Activated T-helper 1 cell treated with anti-CD3 and anti-CD28 coated beads, Interleukin-2, amount 50 U/mL, for 16 hours (primary cell): ENCODE results near the gene ARF1.

Experiments
- DNase-seq, 2 donors: peaks; one replicate each; pipeline ENCODE4 v3.0.0-alpha.2; 2020; ENCODE audit warnings: low read depth in 1 of 2, low spot score in 1 of 2

Gene ARF1

DNA sequence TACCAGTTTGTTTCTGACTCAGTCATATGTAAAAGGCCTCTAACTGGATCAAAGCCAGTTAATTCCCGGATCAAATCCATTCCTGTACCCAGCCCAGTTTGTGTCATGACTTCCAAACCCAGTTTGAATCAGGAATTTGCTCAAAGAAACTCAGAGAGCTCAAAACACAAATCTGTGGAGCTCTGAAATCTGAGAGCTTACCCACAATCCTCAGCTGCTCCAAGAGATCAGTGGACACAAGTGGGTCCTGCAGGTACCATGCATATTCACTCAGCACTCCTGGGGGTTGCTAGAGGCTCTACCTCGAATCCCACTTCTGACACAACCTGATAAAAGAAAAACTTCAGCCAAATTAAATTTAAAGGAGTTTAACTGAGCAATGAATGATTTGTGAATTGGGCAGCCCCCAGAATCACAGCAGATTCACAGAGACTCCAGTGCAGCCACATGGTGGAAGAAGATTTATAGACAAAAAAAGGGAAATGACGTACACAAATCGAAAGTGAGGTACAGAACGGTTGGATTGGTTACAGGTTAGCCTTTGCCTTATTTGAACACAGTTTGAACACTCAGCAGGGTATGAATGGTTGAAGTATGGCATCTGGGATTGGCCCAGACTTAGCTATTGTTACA lies 38.5 kb downstream of the ARF1 start:
- no peak for DNase-seq

- no peak for DNase-seq
These were observed 40.5 kb downstream of the ARF1 start for GRCh38 chr1:228122921-228123441.

DNA sequence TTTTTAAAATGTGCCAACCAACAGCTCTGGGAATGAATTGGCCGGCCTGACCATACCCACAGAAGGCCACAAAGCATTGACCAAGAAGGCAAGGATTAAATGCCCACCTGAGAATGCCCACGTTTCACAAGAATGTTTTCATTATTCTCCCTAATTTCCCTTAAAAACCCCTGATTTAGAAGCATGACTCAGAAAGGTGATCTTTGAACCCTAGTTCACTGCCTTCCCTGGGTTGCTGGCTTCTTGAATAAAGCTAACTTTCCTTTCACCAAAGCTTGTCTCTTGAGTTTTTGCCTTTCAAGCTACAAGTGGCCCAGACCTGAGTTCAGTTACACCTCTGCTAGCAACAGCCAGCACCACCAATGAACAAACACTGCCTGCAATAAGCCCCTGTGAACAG lies 41.0 kb downstream of the ARF1 start:
- no peak for DNase-seq

- no peak for DNase-seq
These were observed 42.7 kb downstream of the ARF1 start for GRCh38 chr1:228125185-228125584.

DNA sequence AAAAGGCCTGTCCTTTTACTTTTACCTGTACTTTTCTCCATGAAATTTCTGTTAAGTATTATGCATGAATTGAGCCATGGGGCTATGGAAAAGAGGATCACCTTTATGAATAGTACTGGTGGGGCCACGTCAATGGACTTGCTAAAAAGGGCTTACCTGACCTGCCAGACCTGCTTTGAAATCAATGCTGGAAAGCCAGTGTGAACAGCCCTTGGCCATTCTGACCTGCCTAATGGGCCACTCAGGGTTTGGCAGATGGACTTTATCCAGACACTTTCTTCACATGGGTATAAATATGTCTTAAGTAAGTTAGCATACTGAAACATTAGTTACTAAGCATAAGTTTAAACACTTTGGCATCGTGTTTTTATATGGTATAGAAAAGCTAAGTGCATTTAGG lies 49.3 kb downstream of the ARF1 start:
- DNase-seq, result no peak

- no peak for DNase-seq
These were observed 52.1 kb downstream of the ARF1 start for GRCh38 chr1:228134591-228134990.

- DNase-seq, result no peak
These were observed 54.4 kb downstream of the ARF1 start for GRCh38 chr1:228136901-228137300.

DNA sequence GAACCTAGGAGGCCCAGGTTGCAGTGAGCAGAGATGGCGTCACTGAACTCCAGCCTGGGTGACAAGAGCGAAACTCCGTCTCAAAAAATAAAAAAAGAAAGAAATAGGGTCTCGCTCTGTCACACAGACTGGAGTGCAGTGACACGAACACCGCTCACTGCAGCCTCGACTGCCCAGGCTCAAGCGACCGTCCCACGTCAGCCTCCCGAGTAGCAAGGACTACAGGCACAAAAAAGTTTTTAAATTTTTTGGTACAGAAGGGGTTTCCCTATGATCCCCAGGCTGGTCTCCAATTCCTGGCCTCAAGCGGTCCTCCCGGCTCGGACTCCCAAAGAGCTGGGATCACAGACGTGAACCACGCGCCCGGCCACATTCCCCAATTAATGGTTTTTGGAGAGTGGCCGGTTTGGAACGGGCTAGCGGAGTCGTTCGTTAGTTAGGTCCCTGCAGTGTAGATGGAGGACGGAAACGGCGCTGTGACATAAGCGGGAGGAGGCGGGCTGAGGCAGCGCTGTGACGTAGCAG lies 57.0 kb downstream of the ARF1 start:
- DNase-seq, result no peak

GRCh38 chr1:228139931-228140723 lies 57.6 kb downstream of the ARF1 start, which contains the start of gene GUK1:
Gene GUK1, plus strand, starts transcription at chr1:228140279. Its CDS starts 24 bp downstream, at chr1:228140303.
- peak; percentile 100 for DNase-seq

DNA sequence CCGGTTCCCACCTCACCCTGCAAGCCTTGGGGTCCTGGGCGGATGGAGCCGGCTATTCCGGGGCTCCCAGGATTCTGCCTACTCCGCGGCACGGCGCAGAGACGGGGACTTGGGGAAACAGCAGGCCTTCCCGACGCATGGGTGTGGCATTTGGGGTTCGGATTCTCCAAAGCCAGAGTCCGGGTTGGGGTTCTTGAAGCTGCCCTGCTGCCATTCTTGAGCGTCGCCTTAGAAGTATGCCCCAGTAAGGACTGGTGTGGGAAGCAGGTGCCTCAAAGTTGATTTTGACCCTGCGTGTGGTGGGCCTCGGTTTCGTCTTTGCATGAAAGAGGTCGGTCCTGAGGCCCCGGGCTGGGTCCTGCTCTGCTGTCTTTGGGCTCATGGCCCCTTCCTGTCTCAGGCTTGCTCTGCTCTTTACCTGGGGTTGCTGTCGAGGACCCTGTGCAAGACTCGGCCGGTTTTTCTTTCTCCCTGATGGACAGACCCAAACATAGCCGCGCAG lies 58.3 kb downstream of the ARF1 start:
- no peak for DNase-seq

DNA sequence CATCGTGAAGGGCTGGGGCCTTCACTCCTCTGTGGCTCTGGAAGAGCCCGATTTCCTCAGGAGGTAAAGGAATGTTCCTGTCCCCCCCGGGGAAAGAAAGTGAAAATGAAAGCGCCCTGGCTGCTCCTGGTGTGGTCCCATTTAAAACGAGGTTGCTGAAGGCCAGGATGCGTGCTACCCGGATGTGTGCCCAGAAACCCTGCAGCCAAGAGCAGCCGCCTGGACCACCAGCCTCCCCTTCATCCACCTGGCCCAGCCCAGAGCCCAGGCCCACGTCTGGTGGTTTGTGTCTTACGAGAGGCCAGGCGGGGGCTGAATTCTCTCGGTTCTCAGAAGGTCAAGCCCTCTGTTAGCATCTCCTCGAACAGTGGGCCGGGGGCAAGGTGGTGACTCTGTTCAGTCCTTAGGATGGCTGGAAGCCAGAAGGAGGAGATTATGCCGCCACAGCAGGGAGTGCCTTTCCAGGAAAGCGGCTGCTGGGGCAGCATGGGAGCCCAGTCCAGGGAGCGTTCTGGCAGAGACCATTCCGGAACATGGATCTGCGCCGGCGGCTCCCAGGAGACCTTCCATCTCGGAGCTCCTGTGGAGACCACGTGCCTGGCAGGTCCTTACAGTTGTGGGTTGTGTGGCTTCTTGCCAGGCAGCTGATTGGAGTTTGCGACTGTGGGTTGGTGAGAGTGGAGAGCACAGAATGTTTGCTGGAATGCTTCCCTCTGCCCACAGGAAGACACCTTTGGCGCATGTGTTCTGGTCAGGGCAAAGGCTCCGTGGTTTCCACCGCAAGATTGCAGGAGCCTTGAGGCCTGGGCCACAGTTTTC lies 58.9 kb downstream of the ARF1 start:
- no peak for DNase-seq

DNA sequence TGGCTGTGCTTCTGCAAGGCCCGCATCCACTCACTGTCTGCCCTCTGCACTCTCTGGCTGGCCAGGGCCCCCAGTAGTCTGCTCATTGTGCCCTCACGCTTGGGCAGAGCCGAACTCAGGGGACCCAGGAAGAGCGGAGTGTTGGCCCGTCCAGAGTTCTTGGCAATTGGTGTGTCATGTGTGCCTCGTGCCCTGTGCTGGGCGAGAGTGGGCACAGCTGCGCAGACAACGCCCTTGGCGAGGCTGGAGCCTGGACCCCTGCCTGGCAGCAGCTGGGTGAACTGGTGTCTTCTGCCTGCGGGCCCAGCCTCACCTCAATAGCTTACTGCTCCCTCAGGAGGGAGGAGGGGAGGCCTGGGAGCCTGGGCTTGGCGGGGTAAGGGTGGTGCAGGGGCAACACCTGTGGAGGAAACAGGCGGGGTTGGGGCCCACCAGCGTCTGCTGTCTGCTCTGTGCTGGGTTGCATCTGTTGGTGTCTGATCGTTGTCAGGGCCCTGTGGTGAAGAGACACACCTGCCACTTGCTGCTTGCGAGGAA lies 59.7 kb downstream of the ARF1 start:
- DNase-seq, result no peak

GRCh38 chr1:228142701-228143136 lies 60.2 kb downstream of the ARF1 start:
- no peak for DNase-seq

DNA sequence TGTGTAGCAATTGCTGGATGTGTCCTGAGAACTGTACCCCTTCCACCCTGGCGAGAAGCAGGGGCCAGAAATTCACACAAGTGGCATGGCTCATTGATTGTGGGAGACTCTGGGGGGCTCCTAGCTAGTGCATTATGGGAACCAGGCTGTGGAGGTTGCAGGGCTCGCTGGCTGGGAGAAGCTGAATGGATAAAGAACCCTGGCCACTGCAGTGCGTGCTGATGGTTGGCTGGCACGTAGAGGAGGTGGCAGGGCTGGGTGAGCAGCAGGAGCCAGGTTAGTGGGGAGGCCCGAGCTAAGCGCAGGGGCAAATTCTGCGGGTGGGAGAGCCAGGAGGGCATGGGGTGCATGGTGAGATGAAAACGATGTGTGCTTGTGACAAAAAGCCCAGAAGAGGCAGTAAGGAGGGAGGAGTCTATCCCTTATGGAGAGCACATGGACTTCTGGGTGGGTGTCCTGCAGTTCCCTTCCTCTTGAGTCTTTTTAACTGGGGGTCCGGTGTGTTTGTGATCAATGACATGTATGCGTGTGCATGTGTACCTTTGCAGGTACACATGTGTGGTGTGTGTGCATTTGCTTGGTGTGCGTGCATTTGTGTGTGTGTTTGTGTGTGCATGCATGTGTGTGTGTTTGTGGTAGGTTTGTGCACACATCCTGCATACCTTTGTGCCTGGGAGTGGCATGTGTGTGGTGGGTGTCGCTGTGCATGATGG lies 61.1 kb downstream of the ARF1 start:
- DNase-seq, result no peak

- no peak for DNase-seq
These were observed 61.9 kb downstream of the ARF1 start for GRCh38 chr1:228144193-228144992.

GRCh38 chr1:228144993-228145343 lies 62.5 kb downstream of the ARF1 start:
- no peak for DNase-seq

GRCh38 chr1:228145463-228146416 lies 63.2 kb downstream of the ARF1 start:
- no peak for DNase-seq

DNA sequence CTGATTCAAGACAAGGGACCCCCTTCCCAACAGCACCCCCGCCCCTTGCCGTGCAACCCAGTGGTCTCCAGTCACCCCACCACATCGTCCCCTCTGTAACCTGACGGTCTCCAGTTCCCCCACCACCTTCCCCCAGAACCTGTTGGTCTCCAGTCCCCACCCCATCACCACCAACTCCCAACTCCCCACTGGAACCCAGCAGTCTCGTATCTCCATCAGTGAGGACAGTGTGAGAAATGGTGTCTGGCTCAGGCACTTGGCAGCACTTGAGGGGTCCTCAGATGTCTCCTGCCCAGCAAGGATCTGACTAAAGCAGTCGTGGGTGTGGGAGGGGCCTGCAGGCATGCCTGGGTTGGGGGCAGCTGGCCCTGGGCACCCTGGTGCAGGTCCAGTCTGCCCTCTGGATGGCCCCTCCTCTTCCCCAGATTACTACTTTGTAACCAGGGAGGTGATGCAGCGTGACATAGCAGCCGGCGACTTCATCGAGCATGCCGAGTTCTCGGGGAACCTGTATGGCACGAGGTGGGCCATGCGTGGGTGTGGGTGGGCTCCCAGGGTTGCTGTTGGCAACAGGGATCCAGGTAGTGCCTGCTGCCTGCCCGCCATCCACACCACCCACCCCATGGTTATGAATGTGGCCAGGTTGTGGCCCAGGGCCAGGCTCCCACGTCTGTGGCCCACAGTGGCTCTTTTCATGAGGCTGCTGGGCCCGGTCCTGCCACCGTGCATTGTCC lies 64.1 kb downstream of the ARF1 start:
- no peak for DNase-seq
